BLaER1 treated with 17β-estradiol and CSF1 and Interleukin-3, amounts not matched to agents 10 nM and 100 nM (cell line): ENCODE data around the gene CSNK1A1.

Source experiments
- H3K27ac ChIP-seq, 11 experiments: shearing (Covaris generic); formaldehyde crosslinking; 2 replicates each; pipeline ENCODE4 v1.8.1; 2022
- H3K27me3 ChIP-seq, 11 experiments: shearing (Covaris generic); formaldehyde crosslinking; 2 replicates each; pipeline ENCODE4 v1.8.1; 2022
- H3K36me3 ChIP-seq, 11 experiments: shearing (Covaris generic); formaldehyde crosslinking; 2 replicates each; pipeline ENCODE4 v1.8.1; 2022
- H3K4me1 ChIP-seq, 10 experiments: shearing (Covaris generic); formaldehyde crosslinking; 2 replicates each; pipeline ENCODE4 v1.8.1; 2022
- H3K4me2 ChIP-seq, 11 experiments: shearing (Covaris generic); formaldehyde crosslinking; 2 replicates each; pipeline ENCODE4 v1.8.1; 2022
- H3K4me3 ChIP-seq, 10 experiments: shearing (Covaris generic); formaldehyde crosslinking; 2 replicates each; pipeline ENCODE4 v1.8.1; 2022
- H3K9ac ChIP-seq, 11 experiments: shearing (Covaris generic); formaldehyde crosslinking; 2 replicates each; pipeline ENCODE4 v1.8.1; 2022
- H3K9me3 ChIP-seq, 11 experiments: shearing (Covaris generic); formaldehyde crosslinking; replicated peaks in 1 of 11; 2 replicates each; pipeline ENCODE4 v1.8.1; 2022
- H4K20me1 ChIP-seq, 11 experiments: shearing (Covaris generic); formaldehyde crosslinking; 2 replicates each; pipeline ENCODE4 v1.8.1; 2022
- Cebpa-rat ChIP-seq, 11 experiments: shearing (Covaris generic); IDR thresholded peaks; 2 replicates each; pipeline ENCODE4 v1.8.1; 2022

The CSNK1A1 gene

GRCh38 chr5:149455889-149456409 is 95.3 kb downstream of the CSNK1A1 start:
- H3K9me3 ChIP-seq = no peaks in the 10 kb centered on the region
- peak overlapping the region in 8 of 11 experiments; percentile 4 to 28 (median 21); a peak in 7 of 22 replicates for H3K4me2 ChIP-seq
- no peaks in the 10 kb centered on the region for H3K27me3 ChIP-seq
- no peaks in the 10 kb centered on the region; a peak in 1 of 22 replicates for H4K20me1 ChIP-seq
- peaks cover 18 to 41% (median 27%) of the 10 kb centered on the region in 10 experiments for H3K4me1 ChIP-seq
- H3K4me3 ChIP-seq = no peak overlapping the region
- peak overlapping the region in 4 of 11 experiments; percentile 13 to 38 (median 16); a peak in 3 of 22 replicates for H3K27ac ChIP-seq
- H3K9ac ChIP-seq = no peak overlapping the region
- no peaks in the 10 kb centered on the region for H3K36me3 ChIP-seq
- no peak for TF ChIP-seq Cebpa-rat (IDR thresholded peaks at IDR 0.05)

DNA sequence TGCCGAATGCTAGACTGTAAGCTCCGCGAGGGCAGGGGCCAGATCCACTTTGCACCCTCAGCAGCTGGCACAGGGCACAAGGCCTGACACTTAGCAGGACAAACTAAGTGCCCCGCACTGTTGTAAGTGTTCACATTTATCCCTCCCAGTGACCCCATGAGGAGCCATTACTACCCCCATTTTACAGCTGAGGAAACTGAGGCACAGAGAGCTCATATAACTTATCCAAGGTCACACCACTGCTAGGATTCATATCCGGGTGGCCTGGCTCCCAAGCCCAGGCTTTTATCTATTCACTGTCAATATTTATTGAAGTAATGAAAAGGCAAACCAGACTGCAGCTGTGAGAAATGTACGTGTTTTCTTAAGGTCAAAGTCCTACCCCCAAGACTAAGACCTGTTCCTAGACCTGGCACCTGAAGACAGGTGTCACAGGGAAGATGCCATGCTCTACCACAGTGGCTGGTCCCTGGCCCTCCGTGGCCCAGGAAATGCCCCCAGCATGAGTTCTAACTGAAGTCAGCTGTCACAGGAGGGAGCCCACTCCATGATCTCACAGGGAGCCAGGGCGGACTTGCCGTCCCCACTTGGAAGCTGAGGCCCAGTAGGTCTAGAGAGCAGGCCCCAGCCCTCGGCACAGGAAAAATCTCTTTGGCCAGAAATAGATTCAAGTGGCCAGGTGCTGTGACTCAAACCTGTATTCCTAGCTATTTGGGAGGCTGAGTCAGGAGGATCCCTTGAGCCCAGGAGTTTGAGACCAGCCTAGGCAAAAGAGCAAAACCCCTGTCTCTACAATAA is 97.4 kb downstream of the CSNK1A1 start:
- H3K27me3 ChIP-seq = no peaks in the 10 kb centered on the region
- no peak overlapping the region for H3K4me2 ChIP-seq
- H3K9me3 ChIP-seq = no peaks in the 10 kb centered on the region
- no peak overlapping the region for H3K4me3 ChIP-seq
- peaks cover 18 to 52% (median 27%) of the 10 kb centered on the region in 10 experiments for H3K4me1 ChIP-seq
- no peak overlapping the region for H3K9ac ChIP-seq
- H3K27ac ChIP-seq = peak overlapping the region in 1 of 11 experiments; percentile 48; a peak in 1 of 22 replicates
- TF ChIP-seq Cebpa-rat (IDR thresholded peaks at IDR 0.05) = no peak
- no peaks in the 10 kb centered on the region for H3K36me3 ChIP-seq
- H4K20me1 ChIP-seq = no peaks in the 10 kb centered on the region; a peak in 1 of 22 replicates

GRCh38 chr5:149452665-149453617 is 98.3 kb downstream of the CSNK1A1 start:
- H3K9ac ChIP-seq = peak overlapping the region in 2 of 11 experiments; percentile 17 to 39; a peak in 3 of 22 replicates

GRCh38 chr5:149452007-149452664 is 99.1 kb downstream of the CSNK1A1 start:
- Histone ChIP-seq H3K4me2 (peak overlapping the region in 10 of 11 experiments; percentile 5 to 92 (median 56); a peak in 18 of 22 replicates), H3K4me1 (peaks cover 18 to 52% (median 27%) of the 10 kb centered on the region in 10 experiments)

More at GRCh38 chr5:149452665-149453617, 98.3 kb downstream of the CSNK1A1 start:
- no peak for TF ChIP-seq Cebpa-rat (IDR thresholded peaks at IDR 0.05)
- Histone ChIP-seq H3K4me3 (no peak overlapping the region), H3K9me3 (no peaks in the 10 kb centered on the region), H3K27me3 (no peaks in the 10 kb centered on the region), H3K4me2 (peak overlapping the region in 10 of 11 experiments; percentile 5 to 92 (median 56); a peak in 14 of 22 replicates), H3K4me1 (peaks cover 18 to 52% (median 27%) of the 10 kb centered on the region in 10 experiments), H3K36me3 (no peaks in the 10 kb centered on the region), H4K20me1 (no peaks in the 10 kb centered on the region; a peak in 1 of 22 replicates), H3K27ac (peak overlapping the region in 7 of 11 experiments; percentile 36 to 71 (median 54); a peak in 10 of 22 replicates)

GRCh38 chr5:149450199-149450598 is 101.0 kb downstream of the CSNK1A1 start:
- H3K4me1 ChIP-seq = peaks cover 8 to 50% (median 16%) of the 10 kb centered on the region in 10 experiments
- no peak for TF ChIP-seq Cebpa-rat (IDR thresholded peaks at IDR 0.05)

More at GRCh38 chr5:149452007-149452664, 99.1 kb downstream of the CSNK1A1 start:
- H3K27me3 ChIP-seq = no peaks in the 10 kb centered on the region
- peak overlapping the region in 10 of 11 experiments; percentile 13 to 71 (median 53); a peak in 17 of 22 replicates for H3K27ac ChIP-seq
- no peaks in the 10 kb centered on the region for H3K9me3 ChIP-seq
- no peak overlapping the region for H3K4me3 ChIP-seq
- no peaks in the 10 kb centered on the region; a peak in 1 of 22 replicates for H4K20me1 ChIP-seq
- TF ChIP-seq Cebpa-rat (IDR thresholded peaks at IDR 0.05) = no peak
- no peaks in the 10 kb centered on the region for H3K36me3 ChIP-seq
- H3K9ac ChIP-seq = peak overlapping the region in 9 of 11 experiments; percentile 3 to 61 (median 39); a peak in 11 of 22 replicates

DNA sequence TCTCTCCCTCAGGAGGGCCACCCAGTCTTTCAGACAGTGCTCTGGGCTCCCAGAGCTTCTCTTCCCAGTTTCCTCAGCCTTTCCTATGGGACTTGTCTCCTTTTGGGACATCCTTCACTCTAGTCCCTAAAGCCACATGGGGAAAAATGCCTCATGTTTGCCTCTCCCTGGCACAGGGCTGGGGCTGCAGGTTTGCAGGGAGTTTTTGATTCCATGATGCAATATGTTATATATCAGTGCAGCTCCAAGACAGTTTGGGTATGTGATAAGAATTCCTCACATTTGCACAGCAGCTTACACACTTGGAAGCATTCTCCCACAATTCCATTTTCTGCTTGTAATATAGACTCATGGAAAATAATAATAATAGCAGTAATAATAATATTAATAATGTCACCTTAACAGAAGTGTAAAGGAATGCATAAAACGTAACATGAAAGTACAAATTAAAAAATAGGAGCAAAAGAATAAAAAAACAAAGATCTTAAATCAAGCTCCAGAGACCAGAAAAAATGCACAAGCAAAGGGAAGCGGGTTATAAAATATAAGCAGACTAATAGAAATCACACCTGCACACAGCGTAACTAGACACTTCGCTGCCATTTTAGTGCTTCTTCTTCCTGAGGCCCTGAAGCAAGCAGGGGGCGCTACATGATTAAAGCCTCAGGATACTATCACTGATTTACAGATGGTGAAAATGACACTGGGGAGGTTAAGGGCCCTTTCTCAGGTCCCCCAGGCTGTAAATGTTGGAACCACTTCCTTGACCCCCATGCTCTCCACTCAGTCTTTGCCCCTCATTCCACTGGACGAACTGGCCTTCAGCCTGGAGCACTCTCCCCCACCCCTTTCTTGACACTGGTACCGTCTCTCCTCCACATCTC is 102.2 kb downstream of the CSNK1A1 start:
- peaks cover 5 to 13% (median 9%) of the 10 kb centered on the region in 11 experiments; a peak in 19 of 22 replicates for H3K9me3 ChIP-seq
- no peaks in the 10 kb centered on the region for H3K27me3 ChIP-seq
- H3K36me3 ChIP-seq = no peaks in the 10 kb centered on the region
- H3K4me1 ChIP-seq = peaks cover 8 to 50% (median 16%) of the 10 kb centered on the region in 10 experiments
- H3K4me3 ChIP-seq = no peak overlapping the region
- H3K4me2 ChIP-seq = no peak overlapping the region
- TF ChIP-seq Cebpa-rat (IDR thresholded peaks at IDR 0.05) = no peak
- no peak overlapping the region for H3K9ac ChIP-seq
- no peaks in the 10 kb centered on the region for H4K20me1 ChIP-seq
- H3K27ac ChIP-seq = no peak overlapping the region

More at GRCh38 chr5:149450199-149450598, 101.0 kb downstream of the CSNK1A1 start:
- Histone ChIP-seq H3K27ac (no peak overlapping the region), H3K9ac (0 out of 22 replicates have a peak overlapping the region, but pooled peaks of 1 of the 11 experiments have one; percentile 45), H4K20me1 (no peaks in the 10 kb centered on the region), H3K36me3 (no peaks in the 10 kb centered on the region), H3K4me2 (peak overlapping the region in 3 of 11 experiments; percentile 82 to 92 (median 86); a peak in 4 of 22 replicates), H3K4me3 (no peak overlapping the region), H3K9me3 (peaks cover 0 to 2% (median 0%) of the 10 kb centered on the region in 11 experiments; a peak in 2 of 22 replicates), H3K27me3 (no peaks in the 10 kb centered on the region)

- Histone ChIP-seq H3K27ac (no peak overlapping the region), H3K4me1 (peaks cover 8 to 47% (median 16%) of the 10 kb centered on the region in 10 experiments), H3K9ac (no peak overlapping the region), H3K4me3 (no peak overlapping the region), H4K20me1 (no peaks in the 10 kb centered on the region), H3K27me3 (no peaks in the 10 kb centered on the region), H3K9me3 (peaks cover 7 to 18% (median 13%) of the 10 kb centered on the region in 11 experiments; a peak in 19 of 22 replicates), H3K4me2 (no peak overlapping the region), H3K36me3 (no peaks in the 10 kb centered on the region)
- no peak for TF ChIP-seq Cebpa-rat (IDR thresholded peaks at IDR 0.05)
These were observed 102.8 kb downstream of the CSNK1A1 start for GRCh38 chr5:149448431-149448830.
